D341Med (cell line): Measurements from ENCODE around the gene CYB5A.
A peak's percentile ranks its signal among the peaks of the same experiment; 100 is the strongest.
"Not testable (repeated sequence)": the region's sequence is repeated elsewhere in the genome, so short reads cannot be mapped to it uniquely, and the experiment has no call there.

Source experiments
- DNase-seq: peaks from one replicate; pipeline ENCODE4 v3.0.0; 2012; ENCODE audit warnings: low spot score

The CYB5A gene

DNA sequence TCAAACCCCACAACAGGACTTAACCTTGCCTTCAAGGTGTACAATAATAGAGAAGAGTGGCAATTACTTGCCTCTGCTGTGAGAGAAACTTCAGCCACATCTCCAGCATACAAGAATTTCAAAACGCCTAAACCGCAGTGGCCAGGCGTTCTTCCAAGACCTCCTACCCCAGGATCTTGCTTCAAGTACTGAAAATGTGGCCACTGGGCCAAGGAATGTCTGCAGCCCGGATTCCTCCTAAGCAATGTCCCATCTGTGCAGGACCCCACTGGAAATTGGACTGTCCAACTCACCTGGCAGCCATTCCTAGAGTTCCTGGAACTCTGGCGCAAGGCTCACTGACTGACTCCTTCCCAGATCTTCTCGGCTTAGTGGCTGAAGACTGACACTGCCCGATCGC, 2.8 kb upstream of the CYB5A start:
- no peak for DNase-seq

DNA sequence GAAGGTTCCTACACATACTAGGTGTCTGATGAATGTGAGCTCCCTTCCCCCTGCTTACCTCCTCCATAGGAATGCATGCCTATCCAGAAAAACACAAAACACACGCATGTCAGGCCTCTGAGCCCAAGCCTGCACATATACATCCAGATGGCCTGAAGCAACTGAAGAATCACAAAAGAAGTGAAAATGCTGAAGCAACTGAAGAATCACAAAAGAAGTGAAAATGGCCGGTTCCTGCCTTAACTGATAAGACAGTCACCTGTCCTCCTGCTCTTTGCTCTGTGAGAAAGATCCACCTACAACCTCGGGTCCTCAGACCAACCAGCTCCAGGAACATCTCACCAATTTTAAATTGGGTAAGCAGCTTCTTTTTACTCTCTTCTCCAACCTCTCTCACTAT, 1.2 kb upstream of the CYB5A start:
- DNase-seq: not testable (repeated sequence)

DNA sequence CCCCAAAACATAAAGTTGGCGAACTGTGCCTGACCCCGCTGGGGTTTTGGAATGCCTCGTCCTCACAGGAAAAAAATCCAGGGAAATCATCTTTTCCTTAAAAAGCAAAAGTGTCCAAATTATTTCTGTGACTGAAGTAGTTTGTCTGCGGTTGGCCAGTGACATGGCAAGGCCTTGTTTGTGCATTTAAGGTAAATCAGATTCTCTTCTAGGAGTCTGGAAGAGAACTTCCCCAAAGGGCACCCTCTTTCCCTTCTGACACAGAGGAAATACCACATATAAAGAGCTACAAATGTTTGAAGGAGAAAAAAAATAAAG, 737 bp upstream of the CYB5A start:
- DNase-seq: no peak

- peak; percentile 60 for DNase-seq
These were observed 342 bp downstream of the CYB5A start for GRCh38 chr18:74291472-74291770.

DNA sequence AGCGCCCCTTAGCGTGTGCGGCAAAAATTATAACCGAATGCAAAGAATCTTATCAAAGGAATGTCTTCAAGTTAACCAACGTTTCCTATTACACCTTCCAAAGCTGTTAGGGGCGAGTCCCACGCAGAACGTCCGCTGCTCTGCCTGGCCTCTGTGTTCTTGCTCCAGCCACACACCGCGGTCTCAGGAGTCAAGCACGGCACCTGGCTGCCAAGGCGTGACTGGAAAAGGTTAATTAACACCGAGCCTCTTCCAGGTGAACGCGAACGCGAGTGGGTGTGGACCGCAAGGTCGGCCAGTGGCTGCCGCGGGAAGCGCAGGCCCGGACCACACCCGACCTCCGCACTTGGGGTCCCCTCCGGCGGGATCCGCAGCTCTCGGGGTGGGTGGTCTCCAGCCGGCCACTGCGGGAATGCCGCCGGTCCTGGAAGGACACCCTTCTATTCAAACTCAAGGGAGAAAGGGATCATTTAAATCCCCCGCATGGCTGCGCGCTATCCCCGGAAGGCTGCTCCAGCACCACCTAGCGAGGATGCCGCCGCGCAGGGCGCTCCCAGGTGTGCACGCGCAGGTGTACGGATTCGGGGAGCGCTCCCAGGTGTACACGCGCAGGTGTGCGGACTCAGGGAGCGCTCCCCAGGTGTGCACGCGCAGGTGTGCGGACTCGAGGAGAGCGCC, 830 bp downstream of the CYB5A start:
- no peak for DNase-seq

DNA sequence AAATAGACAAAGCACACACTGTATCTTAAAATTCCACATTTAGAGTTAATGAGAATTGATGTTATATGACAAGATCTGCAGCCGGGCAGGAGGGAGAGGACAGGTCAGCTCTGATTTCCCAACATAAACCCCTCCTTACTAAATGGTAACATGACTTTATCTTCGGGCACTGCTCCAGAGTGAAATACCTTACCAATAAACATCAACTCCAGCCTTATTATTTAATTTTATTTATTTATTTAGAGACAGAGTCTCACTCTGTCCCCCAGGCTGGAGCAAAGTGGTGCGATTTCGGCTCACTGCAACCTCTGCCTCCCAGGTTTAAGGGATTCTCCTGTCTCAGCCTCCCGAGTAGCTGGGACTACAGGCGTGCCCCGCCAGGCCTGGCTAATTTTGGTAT, 1.7 kb downstream of the CYB5A start:
- no peak for DNase-seq

GRCh38 chr18:74289137-74289536, 2.6 kb downstream of the CYB5A start:
- DNase-seq: no peak

- no peak for DNase-seq
These were observed 3.0 kb downstream of the CYB5A start for GRCh38 chr18:74288730-74289129.

DNA sequence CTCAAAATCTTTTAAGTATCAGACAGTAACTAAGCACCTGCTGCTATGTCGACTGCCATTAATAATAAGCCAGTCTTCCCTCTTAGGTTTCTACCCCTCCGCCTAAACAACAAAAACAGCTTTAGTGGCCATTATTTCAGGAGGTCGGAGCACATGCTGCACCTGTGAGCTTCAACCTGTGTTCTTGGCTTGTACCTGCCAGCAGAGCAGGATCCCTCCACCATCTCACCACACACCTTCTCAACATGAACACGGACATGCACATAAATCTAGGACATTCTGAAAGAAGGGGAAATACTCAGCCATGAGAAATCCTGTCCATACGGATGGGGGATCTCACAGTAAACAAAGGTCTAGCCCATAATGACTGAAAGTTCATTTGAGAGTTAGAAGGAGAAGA, 3.7 kb downstream of the CYB5A start:
- no peak for DNase-seq

DNA sequence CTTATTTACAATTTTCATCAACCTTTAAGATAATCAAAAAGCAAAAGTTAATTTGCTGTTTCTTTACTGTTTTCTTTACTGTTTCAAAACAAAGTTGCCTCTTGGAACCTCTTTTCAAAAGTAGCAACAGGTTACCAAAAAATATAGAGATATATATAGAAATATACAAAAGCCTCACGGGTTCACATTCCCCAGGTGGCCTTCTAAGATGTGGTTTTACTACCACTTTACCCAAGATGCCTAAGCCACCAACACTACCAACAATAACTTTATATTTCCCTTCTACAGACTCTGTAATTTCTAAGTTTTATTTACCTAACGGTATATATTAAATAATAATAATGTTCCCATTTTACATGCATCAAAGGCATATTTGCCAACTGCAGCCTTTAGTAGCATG, 4.9 kb downstream of the CYB5A start:
- no peak for DNase-seq

DNA sequence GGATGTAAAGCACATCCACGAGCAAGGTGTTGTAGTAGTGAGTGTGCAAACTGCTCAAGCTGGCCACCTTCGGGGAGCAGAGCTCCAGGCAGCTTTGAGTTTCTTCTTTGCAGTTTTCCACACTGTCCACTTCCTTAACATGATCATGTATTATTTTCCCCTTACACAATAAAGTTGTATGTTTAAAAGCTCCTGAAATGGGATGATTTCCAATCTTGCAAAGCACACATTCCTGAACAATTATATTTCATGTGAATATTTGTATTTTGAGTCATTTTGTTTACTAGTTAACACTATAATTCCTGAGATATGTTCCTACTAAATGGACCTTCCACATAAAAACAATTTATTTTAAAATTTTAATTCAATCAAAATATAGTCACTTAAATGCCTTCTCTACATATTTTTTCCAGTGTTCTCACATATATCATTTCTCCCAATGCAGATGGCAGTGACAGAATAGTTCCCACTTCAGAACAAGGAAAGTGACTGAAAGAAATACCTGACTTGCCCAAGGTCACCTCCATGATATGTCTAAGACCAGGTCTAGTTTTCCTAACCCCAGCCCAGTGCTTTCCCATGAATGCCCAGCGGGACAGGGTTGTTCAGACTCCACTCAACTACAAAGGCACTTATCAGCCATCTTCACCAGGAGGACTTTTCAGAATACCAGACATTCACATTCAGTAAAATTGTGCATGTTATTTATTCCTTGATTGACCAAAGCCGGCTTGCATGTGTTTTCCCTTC, 5.5 kb downstream of the CYB5A start:
- DNase-seq: no peak

GRCh38 chr18:74285583-74285982, 6.2 kb downstream of the CYB5A start:
- not testable (repeated sequence) for DNase-seq

DNA sequence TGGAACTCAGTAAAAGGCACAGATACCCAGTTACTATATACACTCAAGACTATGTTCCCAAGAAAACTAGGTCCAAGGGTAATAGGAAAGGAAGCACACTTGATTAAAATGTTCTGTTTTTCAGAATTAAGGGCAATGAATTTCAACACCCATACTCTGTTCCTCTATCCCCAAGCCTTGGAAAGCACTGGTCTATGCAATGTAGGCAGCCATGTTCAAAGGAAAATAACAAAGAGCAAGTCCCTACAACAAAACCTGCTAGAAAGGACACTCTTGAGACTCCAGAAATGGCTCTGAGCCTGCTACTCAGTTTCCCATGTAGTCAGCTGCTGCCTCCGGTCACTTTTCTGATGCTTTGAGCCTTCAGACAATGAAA, 6.8 kb downstream of the CYB5A start:
- no peak for DNase-seq

DNA sequence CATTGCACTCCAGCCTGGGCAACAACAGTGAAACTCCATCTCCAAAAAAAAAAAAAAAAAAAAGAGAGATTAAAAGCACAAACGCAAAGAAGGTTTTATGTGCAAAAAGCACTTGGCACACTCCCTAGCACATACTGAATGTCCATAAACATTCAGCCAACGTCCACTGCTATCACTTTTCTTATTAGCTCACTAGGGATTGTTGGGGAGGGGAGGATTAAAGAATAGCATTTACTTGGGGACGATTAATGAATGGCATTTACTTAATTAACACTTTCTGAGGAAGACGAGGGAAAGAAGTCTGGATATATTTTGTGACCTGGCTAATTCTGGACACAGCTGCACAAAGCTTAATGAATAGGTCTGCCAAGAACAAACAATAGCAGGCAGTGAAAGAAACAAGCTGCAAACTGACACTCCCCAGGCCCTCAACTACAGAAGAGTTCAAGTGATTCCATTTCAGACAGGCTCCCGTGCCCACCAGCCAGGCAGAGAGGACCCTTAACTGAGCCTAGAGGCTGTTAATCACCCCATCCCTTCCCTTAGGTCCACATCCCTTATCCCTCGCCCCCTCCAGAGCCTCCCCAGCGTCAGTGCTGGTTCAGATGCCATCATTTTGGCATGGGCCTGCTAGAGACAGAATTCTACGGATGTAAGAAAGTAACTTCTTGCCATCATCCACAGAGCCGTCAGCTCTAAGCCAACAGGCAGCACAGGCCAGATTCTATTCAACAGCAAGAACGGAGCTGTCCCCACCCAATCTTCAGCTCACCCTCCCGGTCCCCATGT, 7.4 kb downstream of the CYB5A start:
- no peak for DNase-seq

DNA sequence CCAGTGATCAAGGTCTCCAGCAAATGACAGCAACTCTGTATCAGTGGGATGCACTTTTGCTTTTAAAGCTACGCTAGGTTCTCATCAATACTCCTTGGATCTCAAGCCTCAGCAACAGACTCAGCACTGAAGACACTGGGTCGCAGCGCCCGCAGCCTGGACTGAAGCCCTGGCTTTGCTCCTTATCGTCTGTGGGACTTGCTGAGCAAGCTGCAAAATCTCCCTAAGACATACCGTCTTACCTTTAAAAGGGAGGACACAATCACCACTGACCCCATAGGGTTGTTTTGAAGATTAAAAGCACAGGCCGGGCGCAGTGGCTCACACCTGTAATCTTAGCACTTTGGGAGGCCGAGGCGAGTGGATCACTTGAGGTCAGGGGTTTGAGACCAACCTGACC, 8.1 kb downstream of the CYB5A start:
- DNase-seq: no peak

DNA sequence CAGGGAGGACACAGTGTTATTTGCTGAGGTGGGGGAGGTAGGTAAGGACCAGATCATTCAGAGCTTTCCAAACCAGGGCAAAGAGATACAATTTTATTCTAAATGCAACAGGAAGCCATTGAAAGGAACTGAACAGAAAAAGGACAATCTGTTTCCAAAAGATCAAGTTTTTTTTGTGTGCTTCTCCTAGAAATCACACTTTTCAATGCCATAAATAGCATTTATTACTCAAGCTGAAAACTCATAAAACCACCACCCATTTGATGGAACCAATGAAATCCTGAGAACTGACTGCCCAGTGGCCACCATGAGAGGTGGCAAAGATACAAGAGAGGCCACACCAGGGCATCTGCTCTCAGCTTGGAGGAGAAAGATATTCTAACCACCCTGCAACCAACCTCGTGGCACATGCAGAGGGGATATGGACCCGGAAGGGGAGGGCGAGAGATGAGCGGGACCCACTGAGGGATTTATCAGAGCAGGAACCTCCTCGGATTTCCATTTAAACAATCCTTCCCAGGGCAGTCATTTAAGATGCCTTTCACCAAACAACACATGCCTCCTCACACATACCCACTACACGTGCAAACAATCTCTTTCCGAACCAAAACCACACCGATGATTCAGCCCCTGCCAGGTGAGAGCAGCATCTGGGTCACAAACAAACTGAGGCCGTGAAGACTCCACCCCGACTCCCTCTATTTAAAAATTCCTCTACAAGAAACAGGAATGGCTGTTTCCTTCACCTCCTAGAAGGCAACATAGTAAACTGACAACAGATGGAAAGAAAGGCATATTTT, 8.8 kb downstream of the CYB5A start:
- no peak for DNase-seq

DNA sequence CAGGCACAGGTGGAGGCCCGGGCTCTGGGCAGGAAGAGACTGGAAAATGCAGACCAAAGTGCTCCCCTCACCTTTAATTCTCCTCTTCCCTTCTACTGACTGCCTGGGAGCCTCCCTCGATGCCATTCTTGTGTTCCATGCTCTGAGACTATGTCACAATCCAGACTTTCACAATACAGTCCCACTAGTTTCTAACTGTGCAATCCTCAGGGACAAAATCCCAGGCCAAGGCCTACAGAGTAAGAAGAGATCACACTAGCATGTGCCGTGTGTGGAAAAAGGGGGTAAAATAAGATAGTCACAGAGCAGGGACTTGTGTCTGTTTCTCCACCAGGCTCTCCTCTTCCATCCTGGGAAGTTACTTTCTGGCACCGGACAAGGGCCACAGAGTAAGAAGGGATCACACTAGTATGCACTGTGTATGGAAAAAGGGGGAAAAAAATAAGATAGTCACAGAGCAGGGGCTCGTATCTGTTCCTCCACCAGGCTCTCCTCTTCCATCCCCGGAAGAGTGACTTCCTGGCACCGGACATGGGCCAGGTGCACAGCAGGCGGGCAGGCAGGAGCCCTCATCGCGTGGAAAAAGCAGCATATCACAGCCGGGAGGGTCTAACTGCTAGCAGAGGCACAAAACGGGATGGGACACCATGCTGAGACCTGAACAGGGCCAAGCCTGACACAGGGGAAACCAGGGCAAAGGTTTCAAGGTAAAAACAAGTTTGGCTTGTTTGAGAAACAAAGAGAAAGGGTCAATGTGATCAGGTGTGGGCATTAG, 9.6 kb downstream of the CYB5A start:
- no peak for DNase-seq

- DNase-seq: peak; percentile 60
These were observed 10.5 kb downstream of the CYB5A start for GRCh38 chr18:74281011-74281979.

- DNase-seq: no peak
These were observed 12.8 kb downstream of the CYB5A start for GRCh38 chr18:74278983-74279382.

- no peak for DNase-seq
These were observed 13.7 kb downstream of the CYB5A start for GRCh38 chr18:74278058-74278457.

GRCh38 chr18:74277296-74277695, 14.5 kb downstream of the CYB5A start:
- DNase-seq: no peak
